GM23338 (cell line): ENCODE measurements around the gene TMEM208. TPM values are rescaled to one million over a fixed set of nuclear protein-coding genes. Genes with fewer than 3 reads are reported as not detected.

Source experiments
- ATAC-seq: fragments of 200-7000 bp; cut with Tn5 transposase; 3 replicates; pipeline ENCODE4 v1.9.1; 2020
- DNase-seq: peaks from one replicate; pipeline ENCODE4 v3.0.0-alpha.2; 2015; ENCODE audit warnings: low spot score
- H2AFZ ChIP-seq: fragments of 200-600 bp; sonication (generic); 2 replicates; pipeline ENCODE4 v1.8.0; 2016; ENCODE audit warnings: antibody characterized with exemption, mild to moderate bottlenecking, moderate library complexity
- H3F3A ChIP-seq: fragments of 200-600 bp; sonication (generic); replicated peaks from 2 replicates; pipeline ENCODE4 v1.8.0; 2017; ENCODE audit warnings: antibody characterized with exemption, mixed run types, low read depth
- H3K27ac ChIP-seq: fragments of 200-600 bp; sonication (generic); 2 replicates; pipeline ENCODE4 v1.6.1; 2016; ENCODE audit warnings: low read depth
- H3K27me3 ChIP-seq: fragments of 200-600 bp; sonication (generic); 2 replicates; pipeline ENCODE4 v1.8.0; 2016; ENCODE audit warnings: mild to moderate bottlenecking, mixed run types, moderate library complexity; ENCODE audit not compliant: insufficient read depth
- H3K36me3 ChIP-seq: fragments of 200-600 bp; sonication (generic); 2 replicates; pipeline ENCODE4 v1.8.0; 2016; ENCODE audit warnings: mild to moderate bottlenecking; ENCODE audit not compliant: insufficient read depth
- H3K4me1 ChIP-seq: fragments of 200-600 bp; sonication (generic); 2 replicates; pipeline ENCODE4 v1.8.0; 2016; ENCODE audit warnings: mild to moderate bottlenecking, moderate library complexity; ENCODE audit not compliant: insufficient read depth
- H3K4me2 ChIP-seq: fragments of 200-600 bp; sonication (generic); 2 replicates; pipeline ENCODE4 v1.7.1; 2017; ENCODE audit warnings: mixed run types
- H3K4me3 ChIP-seq: fragments of 200-600 bp; sonication (generic); 2 replicates; pipeline ENCODE4 v1.6.1; 2016; ENCODE audit warnings: mixed run types
- H3K79me2 ChIP-seq: fragments of 200-600 bp; sonication (generic); replicated peaks from 2 replicates; pipeline ENCODE4 v1.8.0; 2017; ENCODE audit warnings: mild to moderate bottlenecking; ENCODE audit not compliant: insufficient read depth
- H3K9me2 ChIP-seq: fragments of 200-600 bp; sonication (generic); 2 replicates; pipeline ENCODE4 v1.8.0; 2017; ENCODE audit not compliant: insufficient read depth
- H4K20me1 ChIP-seq: fragments of 200-600 bp; sonication (generic); replicated peaks from 2 replicates; pipeline ENCODE4 v1.8.0; 2017; ENCODE audit warnings: mild to moderate bottlenecking; ENCODE audit not compliant: insufficient read depth
- H3K27ac Mint-ChIP-seq: 2 replicates; pipeline ENCODE4 v1.8.0; 2020; ENCODE audit warnings: inconsistent platforms, mild to moderate bottlenecking, moderate library complexity, mixed read lengths
- H3K27me3 Mint-ChIP-seq: 3 replicates; pipeline ENCODE4 v1.8.0; 2022; ENCODE audit warnings: low read depth, mild to moderate bottlenecking, moderate library complexity, mixed read lengths, inconsistent platforms; ENCODE audit not compliant: insufficient read depth, poor library complexity
- H3K36me3 Mint-ChIP-seq: 3 replicates; pipeline ENCODE4 v1.8.0; 2021; ENCODE audit warnings: low read depth, mild to moderate bottlenecking, inconsistent platforms, moderate library complexity, mixed read lengths
- H3K4me1 Mint-ChIP-seq: 3 replicates; pipeline ENCODE4 v1.8.0; 2020; ENCODE audit warnings: mild to moderate bottlenecking, inconsistent platforms, mixed read lengths
- H3K4me3 Mint-ChIP-seq: 3 replicates; pipeline ENCODE4 v1.8.0; 2021; ENCODE audit warnings: moderate library complexity, mild to moderate bottlenecking, inconsistent platforms, mixed read lengths
- H3K9me3 Mint-ChIP-seq: 3 replicates; pipeline ENCODE4 v1.8.0; 2020; ENCODE audit warnings: moderate library complexity, mild to moderate bottlenecking, inconsistent platforms, mixed read lengths
- CREB1 ChIP-seq: fragments of 250-450 bp; sonication (Bioruptor Pico); IDR thresholded peaks from 2 replicates; pipeline ENCODE4 v1.5.0; 2020; ENCODE audit warnings: low read depth, mild to moderate bottlenecking, moderate library complexity
- ETS1 ChIP-seq: IDR thresholded peaks from 2 replicates; pipeline ENCODE4 v1.6.1; 2016; ENCODE audit warnings: antibody characterized with exemption
- EZH2 ChIP-seq: fragments of 200-600 bp; sonication (generic); IDR thresholded peaks from one replicate; pipeline ENCODE4 v1.8.0; 2017; ENCODE audit warnings: antibody characterized with exemption, mild to moderate bottlenecking, low read depth; ENCODE audit not compliant: unreplicated experiment
- EZH2phosphoT487 ChIP-seq: fragments of 200-600 bp; sonication (generic); IDR thresholded peaks from one replicate; pipeline ENCODE4 v1.8.1; 2018; ENCODE audit warnings: antibody characterized with exemption; ENCODE audit not compliant: unreplicated experiment
- JUNB ChIP-seq: IDR thresholded peaks from one replicate; pipeline ENCODE4 v1.6.1; 2016; ENCODE audit warnings: antibody characterized with exemption; ENCODE audit not compliant: unreplicated experiment
- NANOG ChIP-seq: IDR thresholded peaks from 2 replicates; pipeline ENCODE4 v1.6.1; 2016; ENCODE audit warnings: antibody characterized with exemption, borderline replicate concordance
- POLR2AphosphoS5 ChIP-seq: IDR thresholded peaks from 2 replicates; pipeline ENCODE4 v1.6.1; 2016; ENCODE audit warnings: antibody characterized with exemption, low read depth
- STAT1 ChIP-seq: IDR thresholded peaks from one replicate; pipeline ENCODE4 v1.6.1; 2016; ENCODE audit warnings: antibody characterized with exemption; ENCODE audit not compliant: unreplicated experiment
- ZNF114 ChIP-seq: fragments of 250-450 bp; sonication (Bioruptor Pico); IDR thresholded peaks from 2 replicates; pipeline ENCODE4 v1.5.0; 2020; ENCODE audit warnings: mild to moderate bottlenecking, moderate library complexity
- ZNF331 ChIP-seq: fragments of 250-450 bp; sonication (Bioruptor Pico); IDR thresholded peaks from 2 replicates; pipeline ENCODE4 v1.5.0; 2020; ENCODE audit warnings: low read depth, mild to moderate bottlenecking, moderate library complexity
- polyA plus RNA-seq: library from polyadenylated mRNA; unstranded; fragments of >200 nt; fragmentation: Nextera tagmentation; extraction: Ambion mirVana; gene quantifications from 2 replicates; pipeline ENCODE4 v1.2.1, GENCODE V29; 2016
- total RNA-seq: library from RNA; depleted of rRNA; stranded (reverse); fragments of >200 nt; shearing (Covaris generic); gene quantifications from 2 replicates; pipeline ENCODE4 v1.2.3, GENCODE V29; 2014
- TF ChIP-seq, protein P1 (sequence below), 2 experiments: fragments of 200-600 bp in 1 of 2; sonication (generic) in 1 of 2; conservative IDR thresholded peaks; 2 replicates each; pipeline versions ENCODE4 v1.5.1 to v1.6.1; 2016 to 2017; ENCODE audit warnings: antibody characterized with exemption in 2 of 2, low read depth in 2 of 2, mild to moderate bottlenecking in 2 of 2, moderate library complexity in 1 of 2

TMEM208 gene
- total and polyA plus RNA-seq, 2 experiments from 2014 or later = 23.2 to 82.3 TPM

GRCh38 chr16:67191995-67192681 lies 34.8 kb upstream of the TMEM208 start, which contains the start of gene E2F4:
Gene E2F4 (plus strand): TSS chr16:67192155. CDS start chr16:67192228, 73 bp downstream.
- Histone ChIP-seq H3K4me3 (peak within 1 kb of the TSS; percentile 97), H3K79me2 (peaks cover 21% of the 10 kb centered on the region), H2AFZ (peak within 1 kb of the TSS; percentile 96), H3K4me2 (peak within 1 kb of the TSS; percentile 98), H4K20me1 (peaks cover 22% of the 10 kb centered on the region), H3K9me2 (no peaks in the 10 kb centered on the region), H3K36me3 (peaks cover 20% of the 10 kb centered on the region; the same call in 1 of the 2 replicates), H3F3A (0 out of 2 replicates have a peak, but pooled peaks cover 12% of the 10 kb centered on the region), H3K4me1 (peaks cover 7% of the 10 kb centered on the region; the same call in 1 of the 2 replicates), H3K27me3 (no peaks in the 10 kb centered on the region), H3K27ac (no peak within 1 kb of the TSS)
- ATAC-seq (peak; percentile 97), DNase-seq (peak; percentile 97)
- TF ChIP-seq ETS1 = peak; percentile 86
- no peak for TF ChIP-seq ZNF114 (CRISPR knock-in tag)
- no peak for TF ChIP-seq EZH2
- TF ChIP-seq, protein P1, sequence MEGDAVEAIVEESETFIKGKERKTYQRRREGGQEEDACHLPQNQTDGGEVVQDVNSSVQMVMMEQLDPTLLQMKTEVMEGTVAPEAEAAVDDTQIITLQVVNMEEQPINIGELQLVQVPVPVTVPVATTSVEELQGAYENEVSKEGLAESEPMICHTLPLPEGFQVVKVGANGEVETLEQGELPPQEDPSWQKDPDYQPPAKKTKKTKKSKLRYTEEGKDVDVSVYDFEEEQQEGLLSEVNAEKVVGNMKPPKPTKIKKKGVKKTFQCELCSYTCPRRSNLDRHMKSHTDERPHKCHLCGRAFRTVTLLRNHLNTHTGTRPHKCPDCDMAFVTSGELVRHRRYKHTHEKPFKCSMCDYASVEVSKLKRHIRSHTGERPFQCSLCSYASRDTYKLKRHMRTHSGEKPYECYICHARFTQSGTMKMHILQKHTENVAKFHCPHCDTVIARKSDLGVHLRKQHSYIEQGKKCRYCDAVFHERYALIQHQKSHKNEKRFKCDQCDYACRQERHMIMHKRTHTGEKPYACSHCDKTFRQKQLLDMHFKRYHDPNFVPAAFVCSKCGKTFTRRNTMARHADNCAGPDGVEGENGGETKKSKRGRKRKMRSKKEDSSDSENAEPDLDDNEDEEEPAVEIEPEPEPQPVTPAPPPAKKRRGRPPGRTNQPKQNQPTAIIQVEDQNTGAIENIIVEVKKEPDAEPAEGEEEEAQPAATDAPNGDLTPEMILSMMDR (conservative IDR thresholded peaks at IDR 0.05; ENCODE audit: low read depth in 2 of 2) = no peak
- TF ChIP-seq EZH2phosphoT487 = no peak
- no peak for TF ChIP-seq STAT1
- TF ChIP-seq JUNB = peak; percentile 100
- TF ChIP-seq ZNF331 (CRISPR knock-in tag) = no peak
- no peak for TF ChIP-seq CREB1 (CRISPR knock-in tag)
- peak; percentile 73 for TF ChIP-seq POLR2AphosphoS5
- H3K9me3 Mint-ChIP-seq = no peaks in the 10 kb centered on the region
- H3K36me3 Mint-ChIP-seq = peaks cover 39% of the 10 kb centered on the region
- peaks cover 9% of the 10 kb centered on the region for H3K27me3 Mint-ChIP-seq
- H3K27ac Mint-ChIP-seq = peak within 1 kb of the TSS; percentile 53; the same call in 1 of the 2 replicates
- peaks cover 22% of the 10 kb centered on the region for H3K4me1 Mint-ChIP-seq
- H3K4me3 Mint-ChIP-seq = peak within 1 kb of the TSS; percentile 93

GRCh38 chr16:67192781-67193361 lies 34.1 kb upstream of the TMEM208 start:
- Histone ChIP-seq H3K4me1 (peaks cover 7% of the 10 kb centered on the region; the same call in 1 of the 2 replicates), H3K79me2 (peaks cover 21% of the 10 kb centered on the region), H3K27ac (no peak overlapping the region), H3K27me3 (no peaks in the 10 kb centered on the region), H2AFZ (no peak overlapping the region), H3K4me3 (peak overlapping the region; percentile 97), H3K36me3 (peaks cover 20% of the 10 kb centered on the region; the same call in 1 of the 2 replicates), H3K9me2 (no peaks in the 10 kb centered on the region), H3K4me2 (peak overlapping the region; percentile 98), H4K20me1 (peaks cover 22% of the 10 kb centered on the region), H3F3A (0 out of 2 replicates have a peak, but pooled peaks cover 15% of the 10 kb centered on the region)
- peak overlapping the region; percentile 93 for H3K4me3 Mint-ChIP-seq
- no peak for ATAC-seq
- no peak for DNase-seq
- peaks cover 42% of the 10 kb centered on the region for H3K36me3 Mint-ChIP-seq
- peaks cover 9% of the 10 kb centered on the region for H3K27me3 Mint-ChIP-seq
- H3K27ac Mint-ChIP-seq = peak overlapping the region; percentile 53; the same call in 1 of the 2 replicates
- no peaks in the 10 kb centered on the region for H3K9me3 Mint-ChIP-seq
- H3K4me1 Mint-ChIP-seq = peaks cover 22% of the 10 kb centered on the region
- TF ChIP-seq POLR2AphosphoS5 (no peak), ZNF114 (CRISPR knock-in tag) (no peak), EZH2phosphoT487 (no peak), JUNB (no peak), EZH2 (no peak), ETS1 (no peak), ZNF331 (CRISPR knock-in tag) (no peak), NANOG (no peak)
- TF ChIP-seq, protein P1 (conservative IDR thresholded peaks at IDR 0.05; ENCODE audit: low read depth in 2 of 2) = no peak
